ENCODE data around the gene ADCYAP1. TPM values are rescaled to one million over a fixed set of nuclear protein-coding genes. Genes with fewer than 3 reads are reported as not detected.

Gene ADCYAP1
- total and polyA plus RNA-seq, 2 experiments from 2014 or later, result not detected

GRCh38 chr18:911486-911885 lies 6.8 kb downstream of the ADCYAP1 start:
- no peaks in the 10 kb centered on the region for H3K9me3 ChIP-seq (ENCODE audit: low read depth)
- no peak for TF ChIP-seq CTCF (IDR thresholded peaks at IDR 0.05; ENCODE audit: low read depth, low read length)
- no peaks in the 10 kb centered on the region for H3K36me3 ChIP-seq
- no peak for DNase-seq (ENCODE audit: low read depth in 1 of 2, low spot score in 1 of 2)
- peaks cover 6% of the 10 kb centered on the region for H3K4me1 ChIP-seq (ENCODE audit: low read depth)
- peaks cover 87% of the 10 kb centered on the region for H3K27me3 ChIP-seq
- H3K27ac ChIP-seq, result no peak overlapping the region
- H3K4me3 ChIP-seq, result no peak overlapping the region

- Histone ChIP-seq H3K27me3 (peaks cover 43% of the 10 kb centered on the region), H3K36me3 (no peaks in the 10 kb centered on the region), H3K9me3 (ENCODE audit: low read depth) (no peaks in the 10 kb centered on the region), H3K4me3 (no peak overlapping the region), H3K27ac (no peak overlapping the region), H3K4me1 (ENCODE audit: low read depth) (no peaks in the 10 kb centered on the region)
- DNase-seq (ENCODE audit: low read depth in 1 of 2, low spot score in 1 of 2), result no peak
- TF ChIP-seq CTCF (IDR thresholded peaks at IDR 0.05; ENCODE audit: low read depth, low read length), result no peak
These were observed 11.9 kb downstream of the ADCYAP1 start for GRCh38 chr18:916562-916961.

GRCh38 chr18:919078-919477 lies 14.4 kb downstream of the ADCYAP1 start:
- Histone ChIP-seq H3K4me3 (no peak overlapping the region), H3K9me3 (ENCODE audit: low read depth) (no peaks in the 10 kb centered on the region), H3K4me1 (ENCODE audit: low read depth) (no peaks in the 10 kb centered on the region), H3K27me3 (peaks cover 18% of the 10 kb centered on the region), H3K27ac (no peak overlapping the region), H3K36me3 (no peaks in the 10 kb centered on the region)
- TF ChIP-seq CTCF (IDR thresholded peaks at IDR 0.05; ENCODE audit: low read depth, low read length), result no peak
- no peak for DNase-seq (ENCODE audit: low read depth in 1 of 2, low spot score in 1 of 2)

- H3K9me3 ChIP-seq (ENCODE audit: low read depth), result no peaks in the 10 kb centered on the region
- no peaks in the 10 kb centered on the region for H3K27me3 ChIP-seq
- TF ChIP-seq CTCF (IDR thresholded peaks at IDR 0.05; ENCODE audit: low read depth, low read length), result no peak
- H3K36me3 ChIP-seq, result no peaks in the 10 kb centered on the region
- no peak for DNase-seq (ENCODE audit: low read depth in 1 of 2, low spot score in 1 of 2)
- no peak overlapping the region for H3K4me3 ChIP-seq
- H3K27ac ChIP-seq, result no peak overlapping the region
- no peaks in the 10 kb centered on the region for H3K4me1 ChIP-seq (ENCODE audit: low read depth)
These were observed 18.6 kb downstream of the ADCYAP1 start for GRCh38 chr18:923144-923866.

GRCh38 chr18:924987-925386 lies 20.3 kb downstream of the ADCYAP1 start:
- Histone ChIP-seq H3K9me3 (ENCODE audit: low read depth) (no peaks in the 10 kb centered on the region), H3K4me1 (ENCODE audit: low read depth) (no peaks in the 10 kb centered on the region), H3K27ac (no peak overlapping the region), H3K4me3 (no peak overlapping the region), H3K27me3 (no peaks in the 10 kb centered on the region), H3K36me3 (no peaks in the 10 kb centered on the region)
- no peak for DNase-seq (ENCODE audit: low read depth in 1 of 2, low spot score in 1 of 2)
- TF ChIP-seq CTCF (IDR thresholded peaks at IDR 0.05; ENCODE audit: low read depth, low read length), result no peak
